HUES64 (cell line): ENCODE results near the gene LMBR1L.

Experiments
- H3K27ac ChIP-seq: 2 replicates; pipeline ENCODE4 v1.7.0; 2013; ENCODE audit warnings: low read depth, low read length, inconsistent platforms
- H3K27me3 ChIP-seq: 2 replicates; pipeline ENCODE4 v1.6.1; 2013; ENCODE audit warnings: mild to moderate bottlenecking, low read length; ENCODE audit not compliant: insufficient read depth
- H3K36me3 ChIP-seq: 2 replicates; pipeline ENCODE4 v1.6.1; 2013; ENCODE audit warnings: mild to moderate bottlenecking, low read length; ENCODE audit not compliant: insufficient read depth
- H3K4me1 ChIP-seq: 2 replicates; pipeline ENCODE4 v1.6.1; 2013; ENCODE audit warnings: mild to moderate bottlenecking, low read length, moderate library complexity; ENCODE audit not compliant: insufficient read depth
- H3K4me3 ChIP-seq: 2 replicates; pipeline ENCODE4 v1.5.1; 2013; ENCODE audit warnings: mild to moderate bottlenecking, low read length, moderate library complexity
- H3K9ac ChIP-seq: 2 replicates; pipeline ENCODE4 v1.6.1; 2013; ENCODE audit warnings: mild to moderate bottlenecking, low read depth, low read length
- H3K9me3 ChIP-seq: 2 replicates; pipeline ENCODE4 v1.6.1; 2013; ENCODE audit warnings: low read depth, low read length; ENCODE audit not compliant: insufficient read depth
- WGBS: fragments of 150-250, 120-280 bp; methylation state at CpG from one replicate; pipeline ENCODE4 v1.1.7; 2013; ENCODE audit warnings: missing lambda C conversion rate; 5-methylcytosine and 5-hydroxymethylcytosine counted together

The LMBR1L gene

DNA sequence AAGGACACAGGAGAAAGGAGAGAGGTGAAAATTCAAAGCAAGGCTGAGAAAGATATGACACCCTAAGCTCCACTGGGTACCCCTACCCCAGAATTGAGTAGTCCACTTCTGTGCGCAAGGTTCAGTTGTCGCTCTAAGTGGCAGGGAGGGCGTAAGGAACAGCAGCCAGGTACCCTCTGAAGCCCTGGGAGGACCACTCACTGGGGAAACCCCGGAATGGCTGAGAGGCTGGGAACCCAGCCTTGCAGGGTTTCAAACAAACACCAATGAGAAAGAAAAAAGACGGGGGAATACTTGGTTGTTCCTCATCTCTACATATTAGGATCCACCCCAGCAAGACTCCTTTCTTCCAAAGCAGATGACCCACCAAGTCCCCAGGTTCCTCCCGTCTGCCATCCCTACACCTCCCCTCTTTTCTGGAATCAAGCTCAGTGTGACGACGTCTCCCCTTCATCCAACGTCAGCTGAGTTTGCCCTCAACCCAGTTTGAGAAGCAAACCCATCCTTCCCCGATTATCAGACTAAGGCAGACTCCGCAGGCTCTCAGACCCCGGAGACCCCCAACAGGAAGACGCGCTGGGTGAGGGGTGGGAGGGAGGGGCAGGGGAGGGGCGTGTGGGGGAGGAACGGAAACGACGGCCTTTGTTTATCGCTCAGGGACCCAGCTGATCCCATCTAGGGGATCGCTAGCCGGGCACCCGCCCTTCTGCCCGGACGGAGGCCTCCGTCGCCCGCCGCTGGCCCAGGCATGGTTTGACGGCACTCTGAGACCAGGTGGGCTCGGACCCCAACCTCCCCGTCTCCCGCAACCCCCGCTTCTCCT, 795 bp downstream of the LMBR1L start:
- Histone ChIP-seq H3K27me3 (no peaks in the 10 kb centered on the region), H3K4me3 (peak overlapping the region; percentile 92), H3K4me1 (0 out of 2 replicates have a peak, but pooled peaks cover 7% of the 10 kb centered on the region), H3K36me3 (peaks cover 12% of the 10 kb centered on the region), H3K27ac (peak overlapping the region; percentile 89), H3K9ac (peak overlapping the region; percentile 82), H3K9me3 (no peaks in the 10 kb centered on the region)
- 7% methylated on average over 33 of the region's 33 CpGs for WGBS

DNA sequence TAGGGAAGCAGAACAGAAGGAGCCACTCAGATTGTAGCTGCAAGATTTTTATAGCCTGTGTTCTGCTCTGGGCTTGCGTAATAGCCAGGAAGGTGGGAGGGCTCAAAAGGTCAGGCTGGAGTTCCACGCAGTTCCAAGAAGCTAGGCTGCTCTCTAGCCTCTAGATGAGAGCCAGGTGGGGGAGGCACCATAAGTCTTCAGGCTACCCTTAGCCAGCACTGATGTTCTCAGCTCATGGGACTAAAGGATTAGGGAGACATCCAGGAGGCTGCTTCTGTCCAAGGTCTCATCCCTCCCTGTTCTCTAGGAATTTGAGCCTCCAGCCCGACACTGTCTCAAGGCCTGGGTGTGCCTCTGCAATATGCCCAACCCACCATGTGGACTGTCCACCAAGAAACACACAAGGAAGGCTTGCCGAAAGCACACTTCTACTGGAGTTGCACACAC, 1.7 kb downstream of the LMBR1L start:
- Histone ChIP-seq H3K4me1 (0 out of 2 replicates have a peak, but pooled peaks cover 7% of the 10 kb centered on the region), H3K27ac (no peak overlapping the region), H3K9ac (no peak overlapping the region), H3K4me3 (peak overlapping the region; percentile 92; the same call in 1 of the 2 replicates), H3K36me3 (peaks cover 20% of the 10 kb centered on the region), H3K9me3 (no peaks in the 10 kb centered on the region), H3K27me3 (no peaks in the 10 kb centered on the region)
- 88% methylated on average over 4 of the region's 4 CpGs for WGBS

DNA sequence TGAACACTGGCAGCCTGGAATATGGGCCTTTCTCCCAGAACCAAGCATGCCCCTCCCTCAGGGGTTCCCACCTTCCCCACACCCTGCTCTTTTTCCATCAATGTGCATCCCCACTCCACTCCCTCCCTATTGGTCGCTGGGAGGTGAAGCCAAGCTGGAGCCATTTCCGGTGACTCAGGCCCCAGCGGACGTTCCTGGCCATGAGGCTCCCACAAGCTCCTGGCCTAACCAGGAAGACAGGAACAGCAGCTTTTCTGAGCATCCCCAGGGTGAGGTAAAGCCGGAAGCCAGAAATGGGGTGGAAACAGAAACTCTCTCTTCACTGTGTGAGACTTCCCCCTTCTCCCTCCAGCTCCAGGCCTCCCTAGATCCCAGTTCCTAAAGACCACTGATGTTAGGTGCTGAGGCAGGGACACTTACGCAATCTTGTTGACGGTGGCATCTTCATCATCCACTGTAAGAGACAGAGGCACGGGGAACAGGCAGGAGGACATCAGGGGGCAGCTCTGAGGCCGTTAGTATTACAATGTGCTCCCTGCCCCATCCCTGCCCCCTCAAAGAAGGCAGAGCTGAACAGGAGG, 5.1 kb downstream of the LMBR1L start:
- Histone ChIP-seq H3K9ac (no peak overlapping the region), H3K27ac (no peak overlapping the region), H3K9me3 (no peaks in the 10 kb centered on the region), H3K4me1 (0 out of 2 replicates have a peak, but pooled peaks cover 7% of the 10 kb centered on the region), H3K36me3 (peaks cover 54% of the 10 kb centered on the region), H3K27me3 (no peaks in the 10 kb centered on the region), H3K4me3 (no peak overlapping the region)
- 92% methylated on average over 9 of the region's 9 CpGs for WGBS

DNA sequence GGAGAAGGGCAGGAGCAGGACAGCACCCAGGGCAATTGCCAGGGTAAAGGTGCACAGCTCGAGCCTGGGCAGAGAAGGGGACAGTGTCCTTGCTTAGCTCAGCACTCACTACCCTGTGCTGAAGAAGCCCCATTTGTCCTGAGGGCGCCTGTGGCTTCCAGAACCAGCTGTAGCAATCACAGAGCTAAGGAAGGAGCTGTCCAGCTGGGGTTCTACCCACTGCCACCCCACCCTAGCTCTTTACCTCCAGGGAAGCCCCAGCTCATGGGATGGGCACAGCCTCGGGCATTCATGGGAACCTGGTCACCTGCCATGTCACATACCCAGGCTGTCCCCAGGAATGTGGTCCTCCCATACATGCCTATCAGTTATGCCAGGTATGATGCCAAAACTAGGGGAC, 5.8 kb downstream of the LMBR1L start:
- peaks cover 61% of the 10 kb centered on the region for H3K36me3 ChIP-seq
- WGBS, result 87% methylated on average over 3 of the region's 3 CpGs
- H3K9ac ChIP-seq, result no peak overlapping the region
- H3K9me3 ChIP-seq, result no peaks in the 10 kb centered on the region
- H3K4me3 ChIP-seq, result no peak overlapping the region
- no peaks in the 10 kb centered on the region for H3K27me3 ChIP-seq
- no peak overlapping the region for H3K27ac ChIP-seq
- H3K4me1 ChIP-seq, result 0 out of 2 replicates have a peak, but pooled peaks cover 7% of the 10 kb centered on the region

DNA sequence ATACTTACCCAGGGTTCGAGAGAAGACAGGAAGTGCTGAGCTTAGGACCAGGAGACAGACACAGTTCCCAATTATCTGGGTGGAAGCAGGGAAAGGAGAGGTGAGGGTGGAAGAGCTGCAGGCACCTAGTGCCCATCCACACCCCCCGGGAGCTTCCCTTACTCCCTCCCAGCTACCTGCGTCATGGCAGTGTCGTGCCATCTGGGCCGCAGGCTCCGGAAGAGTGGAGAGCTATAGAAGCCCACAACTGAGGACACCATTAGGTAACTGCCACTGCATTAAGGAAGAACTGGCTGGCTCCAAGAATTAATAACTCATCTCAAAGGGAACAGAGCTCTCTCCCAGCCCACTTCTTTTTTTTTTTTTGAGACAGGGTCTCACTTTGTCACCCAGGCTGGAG, 10.3 kb downstream of the LMBR1L start:
- 91% methylated on average over 6 of the region's 6 CpGs for WGBS

DNA sequence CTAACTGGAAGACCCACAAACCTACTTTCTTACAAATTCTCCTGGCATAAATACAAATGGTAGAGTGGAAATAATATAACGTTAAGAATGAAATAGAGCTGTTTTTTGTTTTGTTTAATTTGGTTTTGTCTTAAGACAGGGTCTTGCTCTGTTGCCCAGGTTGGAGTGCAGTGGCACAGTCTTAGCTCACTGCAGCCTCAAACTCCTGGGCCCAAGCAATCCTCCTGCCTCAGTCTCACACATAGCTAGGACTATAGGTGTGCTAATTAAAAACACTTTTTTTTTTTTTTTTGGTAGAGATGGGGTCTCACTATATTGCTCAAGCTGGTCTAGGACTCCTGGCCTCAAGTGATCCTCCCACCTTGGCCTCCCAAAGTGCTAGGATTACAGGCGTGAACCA, 11.9 kb downstream of the LMBR1L start:
- Histone ChIP-seq H3K27ac (no peak overlapping the region), H3K9me3 (no peaks in the 10 kb centered on the region), H3K4me3 (no peak overlapping the region), H3K9ac (no peak overlapping the region), H3K4me1 (peaks cover 8% of the 10 kb centered on the region; the same call in 1 of the 2 replicates), H3K36me3 (peaks cover 54% of the 10 kb centered on the region), H3K27me3 (peaks cover 21% of the 10 kb centered on the region)
- 93% methylated on average over 2 of the region's 2 CpGs for WGBS

More for the DNA sequence above, 10.3 kb downstream of the LMBR1L start:
- Histone ChIP-seq H3K9me3 (no peaks in the 10 kb centered on the region), H3K27me3 (peaks cover 4% of the 10 kb centered on the region), H3K27ac (no peak overlapping the region), H3K9ac (no peak overlapping the region), H3K4me3 (no peak overlapping the region), H3K36me3 (peaks cover 69% of the 10 kb centered on the region), H3K4me1 (0 out of 2 replicates have a peak, but pooled peaks cover 1% of the 10 kb centered on the region)

DNA sequence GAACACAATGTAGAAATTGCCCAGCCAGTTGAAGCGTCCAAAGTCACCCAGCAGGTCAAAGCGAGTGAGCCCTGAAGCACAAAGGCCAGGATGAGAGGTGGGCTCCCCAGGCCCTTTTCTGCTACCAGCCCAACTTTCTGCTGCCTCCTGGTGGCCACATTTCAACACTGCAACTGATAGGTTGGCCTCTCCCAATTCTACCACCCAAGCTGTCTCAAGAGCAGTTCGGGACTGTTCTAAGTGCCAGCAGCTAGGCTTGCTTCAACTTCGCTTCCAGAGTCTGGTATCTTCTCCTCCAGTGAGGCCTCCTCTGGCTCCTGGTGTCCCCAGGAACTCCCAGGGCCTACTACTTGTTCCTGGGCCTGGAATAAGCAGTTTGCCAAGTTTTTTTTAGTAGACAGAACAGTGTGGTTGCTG, 12.6 kb downstream of the LMBR1L start:
- H3K36me3 ChIP-seq, result peaks cover 47% of the 10 kb centered on the region
- H3K4me1 ChIP-seq, result peaks cover 8% of the 10 kb centered on the region; the same call in 1 of the 2 replicates
- no peak overlapping the region for H3K27ac ChIP-seq
- no peak overlapping the region for H3K9ac ChIP-seq
- no peaks in the 10 kb centered on the region for H3K9me3 ChIP-seq
- WGBS, result 57% methylated on average over 4 of the region's 4 CpGs
- H3K27me3 ChIP-seq, result peaks cover 27% of the 10 kb centered on the region
- H3K4me3 ChIP-seq, result no peak overlapping the region

DNA sequence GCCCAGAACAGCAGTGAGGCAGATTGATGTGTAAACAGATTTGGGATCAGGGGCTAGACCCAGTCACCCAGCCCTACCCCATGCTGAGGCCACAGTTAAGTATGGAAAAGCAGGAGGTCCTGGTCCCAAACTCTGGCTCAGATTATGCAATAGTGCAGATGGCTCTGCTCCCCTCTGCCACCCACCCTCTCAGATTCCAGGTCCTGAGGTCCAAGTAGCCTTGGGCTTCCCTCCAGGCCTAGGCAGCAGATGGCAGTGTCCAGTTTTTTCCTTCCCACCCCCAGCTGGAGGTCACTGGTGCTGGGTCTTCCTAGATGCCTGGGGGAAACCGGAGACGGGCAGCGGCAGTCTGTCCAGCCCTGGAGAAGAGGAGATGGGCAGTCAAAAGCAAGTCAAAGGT, 13.3 kb downstream of the LMBR1L start:
- H3K36me3 ChIP-seq, result peaks cover 41% of the 10 kb centered on the region
- peaks cover 34% of the 10 kb centered on the region for H3K27me3 ChIP-seq
- H3K4me1 ChIP-seq, result peaks cover 9% of the 10 kb centered on the region
- WGBS, result 97% methylated on average over 3 of the region's 3 CpGs
- no peak overlapping the region for H3K9ac ChIP-seq
- H3K4me3 ChIP-seq, result no peak overlapping the region
- H3K27ac ChIP-seq, result no peak overlapping the region
- H3K9me3 ChIP-seq, result no peaks in the 10 kb centered on the region

DNA sequence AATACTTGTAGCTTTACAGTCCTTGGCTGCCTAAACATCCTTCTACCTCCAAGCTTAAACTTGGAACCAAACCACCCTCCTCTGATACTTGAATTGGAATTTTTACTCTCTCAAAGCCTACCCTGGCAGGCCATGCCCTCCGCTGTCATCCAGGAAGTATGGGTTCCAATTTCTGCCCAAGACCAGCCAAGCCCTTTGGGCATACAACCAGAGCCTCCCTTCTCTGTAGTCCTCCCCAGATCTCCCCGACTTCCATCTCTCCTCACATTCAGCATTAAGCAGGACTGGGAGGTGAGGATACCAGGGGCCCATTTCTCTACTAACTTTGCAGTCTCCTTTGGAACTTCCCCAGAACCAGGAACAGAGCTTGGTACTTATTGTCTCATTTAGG, 15.7 kb downstream of the LMBR1L start:
- WGBS, result 69% methylated on average over 2 of the region's 2 CpGs
- Histone ChIP-seq H3K9ac (no peak overlapping the region), H3K4me1 (peaks cover 13% of the 10 kb centered on the region), H3K36me3 (peaks cover 16% of the 10 kb centered on the region), H3K27me3 (peaks cover 58% of the 10 kb centered on the region), H3K9me3 (no peaks in the 10 kb centered on the region), H3K27ac (no peak overlapping the region), H3K4me3 (no peak overlapping the region)

DNA sequence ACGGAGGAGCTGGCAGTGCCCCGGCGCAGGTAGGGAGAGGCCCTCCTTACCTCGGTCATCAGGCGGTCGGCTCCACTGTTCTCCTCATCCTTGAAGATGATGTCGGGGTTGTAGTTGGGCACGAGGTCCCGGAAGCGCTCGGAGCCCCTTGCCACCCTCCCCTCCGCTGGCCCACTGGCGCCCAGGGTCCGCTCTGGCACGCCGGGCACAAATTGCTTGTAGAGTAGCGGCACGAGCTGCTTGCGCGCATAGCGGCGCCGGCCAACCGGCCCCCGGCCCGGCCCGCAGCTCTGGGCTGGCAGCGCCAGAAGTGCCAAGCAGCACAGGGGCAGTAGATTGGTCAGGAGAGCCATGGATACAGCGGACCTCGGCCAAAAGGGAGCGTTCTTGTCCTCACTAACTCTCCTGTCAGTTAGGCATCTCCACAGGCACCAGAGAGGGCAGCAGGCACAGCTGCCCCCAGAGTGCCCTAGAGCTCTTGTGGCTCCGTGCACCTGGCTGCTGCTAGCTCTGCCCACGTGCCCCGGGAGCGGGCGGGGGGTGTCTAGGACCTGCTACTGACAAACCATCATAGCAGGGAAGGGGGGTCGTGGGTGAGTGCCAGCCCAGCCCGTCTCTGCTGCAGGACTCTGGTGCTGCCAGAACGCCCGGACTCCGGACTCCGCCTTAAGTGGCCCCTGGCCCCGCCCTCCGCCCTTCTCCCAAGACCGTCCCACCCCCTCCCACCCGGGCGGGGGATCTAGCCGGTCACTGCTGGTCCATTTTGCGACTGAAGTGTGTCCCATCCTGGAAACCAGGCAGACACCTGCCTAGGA, 16.3 kb downstream of the LMBR1L start, which contains the start of gene DHH:
Gene DHH (minus strand): TSS at position 642 of the 815 bp plus-strand sequence. CDS start 289 bp downstream, at position 353.
- H3K4me3 ChIP-seq, result peak within 1 kb of the TSS; percentile 38
- H3K4me1 ChIP-seq, result peaks cover 16% of the 10 kb centered on the region

More for the DNA sequence above, 16.3 kb downstream of the LMBR1L start, which contains the start of gene DHH:
- Histone ChIP-seq H3K27ac (no peak within 1 kb of the TSS), H3K9me3 (no peaks in the 10 kb centered on the region), H3K36me3 (peaks cover 13% of the 10 kb centered on the region), H3K9ac (no peak within 1 kb of the TSS), H3K27me3 (peaks cover 64% of the 10 kb centered on the region)
- WGBS, result 9% methylated on average over 49 of the region's 49 CpGs
